NT2/D1 (cell line): ENCODE results near the gene NRDE2.

Source experiments
- SUZ12 ChIP-seq: IDR thresholded peaks from 2 replicates; pipeline ENCODE4 v1.6.1; 2011; ENCODE audit not compliant: insufficient read length, insufficient read depth; ENCODE audit errors: extremely low read depth
- YY1 ChIP-seq: IDR thresholded peaks from 2 replicates; pipeline ENCODE4 v1.6.1; 2011; ENCODE audit not compliant: insufficient read length, insufficient read depth

GRCh38 chr14:90276646-90277367 lies 54.9 kb downstream of the NRDE2 start:
- TF ChIP-seq YY1 (no peak), SUZ12 (no peak)
